ENCODE measurements around the gene TAC1. TPM values are rescaled to one million over a fixed set of nuclear protein-coding genes. Genes with fewer than 3 reads are reported as not detected.

Gene TAC1
- total RNA-seq = under 1 TPM in 2 of 6 donors, not detected in 4; 0.23 to 0.49 TPM
- under 1 TPM; 0.57 to 0.66 TPM for polyA plus RNA-seq

- no peak for FAIRE-seq
- H3K4me3 ChIP-seq = peak within 1 kb of the TSS in 2 of 4 donors; percentile 26 to 32
- WGBS, 2 donors = 3 to 4% methylated on average over 55 to 57 of the region's 57 CpGs
These were observed at the start of gene TAC1 for GRCh38 chr7:97731736-97732564. Gene TAC1, plus strand, starts transcription at chr7:97732086. Its CDS starts 527 bp downstream, at chr7:97732613.

GRCh38 chr7:97685952-97686351 lies 45.9 kb upstream of the TAC1 start:
- intact Hi-C loops (cut with DNase I) = no loop called here
- H3K27ac ChIP-seq = no peak overlapping the region
- H3K9me3 ChIP-seq = no peaks in the 10 kb centered on the region
- TF ChIP-seq CTCF (IDR thresholded peaks at IDR 0.05) = no peak
- no peaks in the 10 kb centered on the region for H3K4me1 ChIP-seq
- H3K36me3 ChIP-seq = no peaks in the 10 kb centered on the region
- no peak for ATAC-seq
- H3K27me3 ChIP-seq = no peaks in the 10 kb centered on the region
- no peak overlapping the region for H3K4me3 ChIP-seq
- 65 to 70% methylated on average over 4 of the region's 4 CpGs for WGBS, 2 donors
- no peak for FAIRE-seq
- DNase-seq = no peak

More at GRCh38 chr7:97731736-97732564, at the start of gene TAC1:
- Histone ChIP-seq H3K27me3 (peaks cover 0 to 18% (median 5%) of the 10 kb centered on the region in 4 donors), H3K36me3 (no peaks in the 10 kb centered on the region), H3K4me1 (peaks cover 0 to 5% (median 0%) of the 10 kb centered on the region in 3 donors), H3K9me3 (no peaks in the 10 kb centered on the region), H3K27ac (no peak within 1 kb of the TSS)
- intact Hi-C loops (cut with DNase I) = no loop called here
- no peak for TF ChIP-seq CTCF (IDR thresholded peaks at IDR 0.05)
- ATAC-seq (peak; percentile 31 to 57 (median 50)), DNase-seq (peak in 4 of 6 donors; percentile 7 to 57 (median 24))

- 57 to 67% methylated on average over 1 of the region's 1 CpG for WGBS, 2 donors
- intact Hi-C loops (cut with DNase I) = no loop called here
- no peaks in the 10 kb centered on the region for H3K9me3 ChIP-seq
- no peak overlapping the region for H3K4me3 ChIP-seq
- DNase-seq (no peak), FAIRE-seq (no peak), ATAC-seq (no peak)
- no peak overlapping the region for H3K27ac ChIP-seq
- H3K27me3 ChIP-seq = peaks cover 0 to 5% (median 0%) of the 10 kb centered on the region in 4 donors
- TF ChIP-seq CTCF (IDR thresholded peaks at IDR 0.05) = no peak
- no peaks in the 10 kb centered on the region for H3K4me1 ChIP-seq
- no peaks in the 10 kb centered on the region for H3K36me3 ChIP-seq
These were observed 38.3 kb upstream of the TAC1 start for GRCh38 chr7:97693586-97693985.

GRCh38 chr7:97694355-97694754 lies 37.5 kb upstream of the TAC1 start:
- 64 to 81% methylated on average over 2 of the region's 2 CpGs for WGBS, 2 donors
- no peaks in the 10 kb centered on the region for H3K9me3 ChIP-seq
- intact Hi-C loops (cut with DNase I) = no loop called here
- ATAC-seq (no peak), DNase-seq (no peak), FAIRE-seq (no peak)
- H3K27ac ChIP-seq = no peak overlapping the region
- TF ChIP-seq CTCF (IDR thresholded peaks at IDR 0.05) = no peak
- no peaks in the 10 kb centered on the region for H3K36me3 ChIP-seq
- no peaks in the 10 kb centered on the region for H3K4me1 ChIP-seq
- peaks cover 0 to 5% (median 0%) of the 10 kb centered on the region in 4 donors for H3K27me3 ChIP-seq
- no peak overlapping the region for H3K4me3 ChIP-seq

GRCh38 chr7:97697396-97697795 lies 34.5 kb upstream of the TAC1 start:
- no peak for TF ChIP-seq CTCF (IDR thresholded peaks at IDR 0.05)
- intact Hi-C loops (cut with DNase I) = no loop called here

More at GRCh38 chr7:97697396-97697795, 34.5 kb upstream of the TAC1 start:
- no peak overlapping the region for H3K4me3 ChIP-seq
- H3K27ac ChIP-seq = no peak overlapping the region
- H3K27me3 ChIP-seq = peaks cover 0 to 1% (median 0%) of the 10 kb centered on the region in 4 donors
- H3K4me1 ChIP-seq = no peaks in the 10 kb centered on the region
- H3K9me3 ChIP-seq = no peaks in the 10 kb centered on the region
- no peak for DNase-seq
- no peak for FAIRE-seq
- ATAC-seq = no peak
- H3K36me3 ChIP-seq = no peaks in the 10 kb centered on the region

Measured in pancreas (tissue), 10 donors.